RPMI8226 (cell line): ENCODE measurements around the gene TMEM95.
A peak's percentile ranks its signal among the peaks of the same experiment; 100 is the strongest.
"Not testable (repeated sequence)": the region's sequence is repeated elsewhere in the genome, so short reads cannot be mapped to it uniquely, and the experiment has no call there.

Experiments used
- DNase-seq: peaks from one replicate; pipeline ENCODE4 v3.0.0-alpha.2; 2015

The TMEM95 gene

GRCh38 chr17:7347630-7348477 is 7.1 kb upstream of the TMEM95 start:
- no peak for DNase-seq

- no peak for DNase-seq
These were observed 6.3 kb upstream of the TMEM95 start for GRCh38 chr17:7348478-7349242.

DNA sequence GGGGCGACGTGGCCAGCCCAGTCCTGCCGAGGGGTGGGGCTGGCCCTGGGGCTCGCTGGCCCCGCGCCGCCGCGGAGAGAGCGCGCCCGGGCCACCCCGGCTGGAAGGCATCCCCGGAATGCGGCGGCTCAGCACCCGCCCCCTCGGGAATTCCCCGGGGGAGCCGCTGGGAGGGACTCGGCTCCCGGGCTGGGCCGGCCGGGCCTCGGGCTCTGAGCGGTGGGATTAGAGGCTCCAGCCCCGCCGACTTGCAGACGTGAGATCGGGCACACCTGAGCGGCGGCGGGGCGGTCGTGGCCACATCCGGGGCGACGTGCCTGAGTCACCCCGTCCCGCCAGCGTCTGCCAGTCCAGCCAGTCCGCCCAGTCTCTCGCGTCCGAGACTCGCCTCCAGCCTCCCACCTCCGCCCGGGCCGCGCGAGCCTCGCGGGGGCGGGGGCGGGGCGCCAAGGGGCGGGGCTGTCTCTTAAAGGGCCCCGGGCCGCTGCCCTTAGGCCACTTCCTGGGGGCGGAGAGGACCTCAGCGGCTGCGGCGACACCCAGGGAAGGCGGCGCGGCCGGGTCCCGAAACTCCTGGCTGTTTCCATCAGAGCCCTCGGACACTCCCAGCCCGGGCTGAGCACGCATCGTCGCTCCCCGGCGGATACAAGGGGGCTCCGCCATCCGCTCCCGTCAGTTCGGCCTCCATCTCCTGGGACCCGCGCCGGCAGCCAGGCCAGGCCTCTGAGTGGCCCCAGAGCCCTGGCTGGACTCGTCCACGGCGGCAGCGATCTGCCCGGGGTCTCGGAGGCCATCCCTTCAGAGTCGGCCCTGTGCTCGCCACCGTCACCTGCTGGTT is 3.1 kb upstream of the TMEM95 start, which contains the start of gene KCTD11:
TSS of gene KCTD11 (plus strand) at position 498 of the 838 bp plus-strand sequence.
- peak; percentile 88 for DNase-seq

DNA sequence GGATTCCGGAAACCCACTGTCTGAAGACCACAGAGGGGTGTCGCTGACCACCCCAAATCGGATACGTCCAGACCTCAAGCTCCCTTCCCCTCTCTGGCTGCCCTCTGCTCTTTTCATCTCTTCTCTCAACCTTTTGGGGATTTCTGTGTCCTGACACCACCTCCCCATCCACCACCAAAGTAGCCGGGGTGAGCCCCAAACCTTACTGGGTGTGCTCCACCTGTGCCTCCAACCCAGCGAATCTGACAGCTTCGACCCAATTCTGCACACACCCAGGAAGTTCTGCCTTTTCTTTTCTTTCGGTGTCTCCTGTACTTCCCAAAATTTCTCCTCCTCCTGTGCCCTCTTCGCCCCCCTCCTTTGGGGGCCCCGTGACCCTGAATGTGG is 2.5 kb upstream of the TMEM95 start:
- no peak for DNase-seq

- no peak for DNase-seq
These were observed 1.9 kb upstream of the TMEM95 start for GRCh38 chr17:7352910-7353635.

- DNase-seq: no peak
These were observed 603 bp upstream of the TMEM95 start for GRCh38 chr17:7354262-7354843.

- no peak for DNase-seq
These were observed 617 bp downstream of the TMEM95 start for GRCh38 chr17:7355573-7355972.

DNA sequence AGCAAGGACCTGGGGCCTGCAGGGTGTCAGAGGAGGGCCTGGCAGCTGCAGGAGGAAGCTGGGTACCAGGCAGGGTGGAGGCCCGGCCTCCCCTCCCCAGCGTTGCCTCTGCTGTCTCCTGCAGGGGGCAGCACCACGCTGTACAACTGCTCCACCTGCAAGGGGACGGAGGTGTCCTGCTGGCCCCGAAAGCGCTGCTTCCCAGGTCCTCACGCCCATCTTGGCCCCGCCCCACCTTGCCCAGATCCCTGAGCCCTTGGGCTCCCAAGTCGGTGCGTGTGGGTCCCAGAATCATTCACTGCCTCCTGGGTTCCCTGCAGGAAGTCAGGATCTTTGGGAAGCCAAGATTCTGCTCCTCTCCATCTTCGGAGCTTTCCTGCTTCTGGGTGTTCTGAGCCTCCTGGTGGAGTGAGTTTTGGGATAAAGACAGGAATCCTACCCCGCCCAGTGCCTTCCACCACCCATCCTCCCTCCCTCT is 1.2 kb downstream of the TMEM95 start:
- DNase-seq: peak; percentile 82

- DNase-seq: no peak
These were observed 1.8 kb downstream of the TMEM95 start for GRCh38 chr17:7356756-7357155.

DNA sequence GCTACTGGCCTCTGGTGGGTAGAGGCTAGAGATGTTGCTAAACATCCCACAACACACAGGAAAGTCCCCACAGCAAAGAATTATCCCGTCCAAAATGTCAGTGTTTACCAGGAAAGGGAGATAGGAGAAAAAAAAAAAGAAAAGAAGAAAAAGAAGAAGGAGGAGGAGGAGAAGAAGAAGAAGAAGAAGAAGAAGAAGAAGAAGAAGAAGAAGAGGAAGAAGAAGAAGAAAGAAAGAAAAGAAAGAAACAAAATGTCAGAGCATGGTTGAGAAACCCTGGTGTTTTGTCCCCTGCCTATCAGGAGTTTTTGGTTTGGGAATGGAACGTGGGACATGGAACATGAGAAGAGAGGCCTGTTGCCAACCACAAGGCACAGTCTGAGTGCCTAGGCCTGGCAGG is 2.4 kb downstream of the TMEM95 start:
- DNase-seq: no peak

- no peak for DNase-seq
These were observed 7.0 kb downstream of the TMEM95 start for GRCh38 chr17:7361906-7362305.

DNA sequence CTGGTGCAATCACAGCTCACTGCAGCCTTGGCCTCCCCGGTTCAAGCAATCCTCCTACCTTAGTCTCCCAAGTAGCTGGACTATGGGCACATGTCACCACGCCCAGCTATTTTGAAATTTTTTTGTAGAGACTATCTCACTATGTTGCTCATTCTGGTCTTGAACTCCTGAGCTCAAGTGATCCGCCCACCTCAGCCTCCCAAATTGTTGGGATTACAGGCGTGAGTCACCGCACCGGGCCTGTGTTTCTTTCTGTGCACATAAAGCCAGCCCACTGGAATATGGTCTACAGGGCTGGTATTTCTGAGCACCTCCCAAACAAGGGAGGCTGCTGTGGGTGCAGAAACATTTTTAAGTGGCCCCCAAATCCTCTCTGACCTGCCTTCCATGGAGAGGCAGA is 8.4 kb downstream of the TMEM95 start:
- no peak for DNase-seq

- DNase-seq: not testable (repeated sequence)
These were observed 11.0 kb downstream of the TMEM95 start for GRCh38 chr17:7365963-7366362.

- no peak for DNase-seq
These were observed 12.1 kb downstream of the TMEM95 start for GRCh38 chr17:7367083-7367482.

DNA sequence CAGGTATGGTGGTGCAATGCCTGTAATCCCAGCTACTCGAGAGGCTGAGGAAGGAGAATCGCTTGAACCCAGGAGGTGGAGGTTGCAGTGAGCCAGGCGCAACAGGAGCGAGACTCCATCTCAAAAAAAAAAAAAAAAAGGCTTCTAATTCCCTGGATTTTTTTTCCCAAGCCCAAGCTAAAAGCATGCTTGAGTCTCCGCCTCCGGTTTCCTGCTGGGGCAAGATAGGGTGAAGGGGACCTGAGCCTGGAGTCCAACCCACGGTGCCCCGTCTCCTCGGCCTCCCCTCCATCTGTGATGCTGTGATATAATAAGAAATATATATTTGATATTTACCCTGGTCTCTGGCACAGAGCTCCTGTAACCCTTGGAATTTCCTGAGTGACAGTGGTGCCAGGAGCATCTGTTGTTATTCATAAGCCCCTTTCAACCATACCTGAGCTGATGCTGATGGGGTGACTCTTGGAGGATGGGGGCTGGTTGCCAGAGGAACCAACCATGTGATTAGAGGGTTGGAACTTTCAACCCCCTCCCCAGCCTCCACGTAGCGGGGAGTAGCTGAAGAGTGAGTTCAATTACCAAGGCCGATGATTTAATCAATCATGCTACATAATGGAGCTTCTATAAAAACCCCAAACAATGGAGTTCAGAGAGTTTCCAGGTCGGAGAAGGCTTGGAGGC is 13.1 kb downstream of the TMEM95 start:
- DNase-seq: no peak

GRCh38 chr17:7368599-7368994 is 13.6 kb downstream of the TMEM95 start:
- not testable (repeated sequence) for DNase-seq

- no peak for DNase-seq
These were observed 14.9 kb downstream of the TMEM95 start for GRCh38 chr17:7369825-7370224.

DNA sequence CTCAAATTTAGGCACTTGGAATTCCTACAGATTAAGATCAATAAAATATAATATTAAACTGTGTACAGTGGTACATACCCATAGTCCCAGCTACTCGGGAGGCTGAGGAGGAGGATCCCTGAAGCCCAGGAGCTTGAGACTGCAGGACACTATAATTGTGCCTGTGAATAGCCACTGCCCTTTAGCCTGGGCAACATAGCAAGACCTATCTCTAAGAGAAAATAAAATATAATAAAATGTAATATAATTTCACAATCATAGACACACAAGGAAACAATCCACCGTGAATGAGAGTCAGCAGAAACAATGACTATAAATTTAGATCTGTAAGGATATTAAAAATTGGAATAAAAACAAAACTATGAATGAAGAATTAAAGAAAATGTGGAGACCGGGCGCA is 15.9 kb downstream of the TMEM95 start:
- DNase-seq: no peak

- no peak for DNase-seq
These were observed 19.4 kb downstream of the TMEM95 start for GRCh38 chr17:7374353-7374752.

GRCh38 chr17:7379134-7379533 is 24.2 kb downstream of the TMEM95 start:
- DNase-seq: no peak

GRCh38 chr17:7380321-7380720 is 25.4 kb downstream of the TMEM95 start:
- no peak for DNase-seq
